HG02981 (cell line): ENCODE results near the gene WNT1.

Experiments
- ATAC-seq: cut with Tn5 transposase; IDR thresholded peaks from one replicate; pipeline ENCODE4 v1.9.1; 2021; ENCODE audit warnings: mild to moderate bottlenecking, moderate library complexity; ENCODE audit not compliant: unreplicated experiment

Gene WNT1

DNA sequence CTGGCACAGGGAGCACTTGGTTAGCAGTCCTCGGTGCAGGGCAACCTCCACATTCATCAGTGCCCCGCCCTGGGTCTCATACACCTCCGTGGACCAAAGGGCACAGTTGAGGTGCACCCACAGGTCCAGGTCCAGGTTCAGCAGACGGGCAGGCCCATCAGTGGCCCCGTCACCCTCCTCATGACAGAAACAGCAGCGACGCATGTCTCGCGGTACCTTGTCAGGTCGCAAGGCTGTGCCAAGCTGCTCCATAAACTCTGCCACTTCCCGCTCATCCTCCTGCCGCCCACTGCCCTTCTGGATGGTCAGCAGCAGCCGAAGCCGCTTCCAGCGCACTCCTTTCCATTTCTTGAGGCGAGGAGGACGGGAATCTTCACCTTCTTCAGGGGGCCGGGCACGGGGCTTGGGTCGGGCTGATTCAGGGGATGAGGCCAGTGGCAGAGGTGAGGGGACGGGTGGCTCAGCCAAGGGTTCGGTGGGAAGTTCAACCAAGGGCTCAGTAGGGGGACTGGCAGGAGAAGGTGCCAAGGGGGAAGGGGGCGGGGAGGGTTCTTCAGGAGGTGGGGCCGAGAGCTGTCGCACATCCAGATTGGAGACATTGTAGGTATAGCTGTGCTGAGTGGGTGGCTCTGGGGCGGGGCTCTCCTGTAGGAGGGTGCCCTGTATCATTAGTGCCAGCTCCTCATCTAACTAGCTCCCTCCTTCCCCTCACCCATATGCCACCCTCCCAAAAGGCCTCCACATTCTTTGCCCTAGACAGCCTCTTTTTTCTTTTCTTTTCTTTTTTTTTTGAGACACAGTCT lies 48.8 kb downstream of the WNT1 start:
- ATAC-seq: no peak

- ATAC-seq: no peak
These were observed 49.9 kb downstream of the WNT1 start for GRCh38 chr12:49027846-49028555.

GRCh38 chr12:49028666-49029275 lies 50.6 kb downstream of the WNT1 start:
- no peak for ATAC-seq

- no peak for ATAC-seq
These were observed 52.0 kb downstream of the WNT1 start for GRCh38 chr12:49030119-49030518.

DNA sequence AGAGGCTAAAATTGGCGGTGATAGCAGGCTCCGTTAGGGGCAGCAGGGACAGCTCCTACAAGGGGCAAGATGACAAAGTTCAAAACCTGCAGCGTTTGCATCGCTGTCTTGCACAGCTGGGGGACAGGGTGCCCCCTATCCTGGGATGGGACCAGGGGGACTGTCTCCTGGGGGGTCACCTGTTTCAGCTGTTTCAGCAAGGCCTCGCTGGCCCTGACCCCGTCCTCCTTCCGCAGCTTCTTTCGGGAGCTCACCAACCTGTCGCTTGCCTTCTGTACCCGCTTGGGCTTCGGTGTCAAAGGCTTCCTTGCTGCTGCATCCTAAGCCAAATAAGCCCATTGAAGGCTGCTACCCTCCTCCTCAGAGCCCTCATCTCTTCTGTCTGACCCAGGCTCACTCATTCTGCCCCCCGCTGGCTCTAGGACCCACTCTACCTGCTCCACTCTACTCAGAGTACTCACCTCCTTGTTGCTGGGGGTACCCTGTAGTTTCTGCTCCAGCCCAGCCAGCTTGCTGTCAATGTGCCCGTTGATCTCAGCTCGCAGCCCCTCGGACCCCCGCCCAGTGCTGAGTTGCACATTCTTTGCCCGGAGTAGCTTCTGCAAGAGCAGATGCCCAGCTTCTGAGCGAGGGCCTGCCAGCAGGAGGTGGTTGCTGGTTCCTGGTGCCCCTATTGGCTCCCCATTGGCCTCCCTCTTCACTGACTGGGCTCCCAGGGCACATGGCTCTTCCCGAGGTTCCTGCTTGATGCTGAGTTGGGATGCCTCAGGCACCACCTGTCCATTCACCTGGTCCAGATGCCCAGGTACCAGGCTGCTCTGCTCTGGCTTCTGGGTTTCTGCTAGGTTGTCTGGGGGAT lies 52.8 kb downstream of the WNT1 start:
- no peak for ATAC-seq

DNA sequence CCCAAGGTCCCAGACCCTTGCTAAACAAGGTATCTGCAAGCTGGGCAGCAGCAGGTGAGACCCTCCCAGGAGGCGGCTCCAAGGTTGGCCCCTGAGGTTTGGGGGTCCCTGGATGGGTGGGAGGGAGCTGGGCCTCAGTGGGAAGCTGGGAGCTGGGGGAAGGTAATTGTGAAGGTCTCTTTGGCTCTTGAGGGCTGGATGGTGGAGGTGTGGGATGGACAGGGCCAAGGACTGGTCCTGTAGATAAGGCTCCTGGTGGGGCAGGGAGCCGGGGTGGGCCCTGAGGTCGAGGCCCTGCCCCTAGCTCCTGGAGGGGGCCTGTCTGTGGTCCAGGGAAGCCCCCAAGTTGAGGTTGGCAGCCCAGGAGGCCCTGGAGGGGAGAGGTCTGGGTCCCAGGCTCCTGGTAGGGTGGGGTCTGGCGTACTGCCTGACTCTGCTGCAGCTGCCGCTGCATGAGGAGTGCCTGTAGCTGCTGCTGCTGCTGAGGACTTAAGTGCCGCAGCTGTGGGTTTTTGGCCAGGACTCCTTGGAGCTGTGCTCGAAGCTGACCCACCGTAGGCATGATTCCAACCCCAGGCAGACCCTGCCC lies 53.5 kb downstream of the WNT1 start:
- no peak for ATAC-seq
